ENCODE data around the gene IGSF3.

IGSF3 gene

DNA sequence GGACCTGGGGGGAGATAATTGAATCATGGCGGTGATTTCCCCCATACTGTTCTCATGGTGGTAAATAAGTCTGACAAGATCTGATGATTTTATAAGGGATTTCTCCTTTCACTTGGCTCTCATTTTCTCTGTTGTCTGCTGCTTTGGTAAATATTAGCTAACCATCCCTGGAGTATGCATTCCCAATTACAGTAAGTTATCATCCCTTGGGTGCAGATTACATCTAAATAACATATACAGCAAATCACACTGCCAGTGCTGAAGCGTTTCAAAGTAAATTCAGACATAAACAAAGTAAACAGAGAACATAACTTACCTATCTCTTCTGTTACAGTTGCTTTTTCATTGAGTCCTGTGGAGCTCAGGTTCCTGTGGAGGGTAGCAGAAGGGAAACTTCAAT is 38.6 kb upstream of the IGSF3 start:
- Histone ChIP-seq H2AFZ (ENCODE audit: low read length, unreplicated experiment) (no peak overlapping the region), H3K4me1 (ENCODE audit: control insufficient read depth, insufficient read depth, low read length, unreplicated experiment) (no peaks in the 10 kb centered on the region), H3K27ac (ENCODE audit: low read depth, low read length) (no peak overlapping the region), H3K4me3 (ENCODE audit: low read depth, low read length) (no peak overlapping the region), H3K79me2 (ENCODE audit: control insufficient read depth, insufficient read depth, low read length, unreplicated experiment) (no peaks in the 10 kb centered on the region), H3K27me3 (ENCODE audit: insufficient read depth, low read length) (peaks cover 36% of the 10 kb centered on the region), H3K36me3 (ENCODE audit: insufficient read depth, low read length) (no peaks in the 10 kb centered on the region)

DNA sequence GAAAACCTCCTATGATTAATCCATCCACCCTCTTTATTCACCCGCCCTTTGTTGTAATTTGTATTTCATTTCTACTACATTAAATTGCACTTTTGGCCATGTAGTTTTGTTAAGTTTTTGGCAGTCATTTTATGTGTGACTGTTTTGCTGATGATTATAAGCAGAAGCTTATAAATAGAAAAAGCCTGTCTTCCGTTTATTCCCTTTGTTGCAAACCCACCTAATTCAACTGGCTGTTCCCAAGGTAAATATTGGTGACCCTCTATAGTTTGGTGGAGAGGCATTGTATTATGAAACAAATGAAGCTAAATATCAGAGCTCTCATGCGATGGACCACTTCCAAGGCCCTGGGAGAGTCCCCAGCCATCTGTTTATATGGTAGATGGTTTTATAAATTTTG is 36.7 kb upstream of the IGSF3 start:
- Histone ChIP-seq H3K4me1 (ENCODE audit: control insufficient read depth, insufficient read depth, low read length, unreplicated experiment) (no peaks in the 10 kb centered on the region), H2AFZ (ENCODE audit: low read length, unreplicated experiment) (no peak overlapping the region), H3K4me3 (ENCODE audit: low read depth, low read length) (no peak overlapping the region), H3K79me2 (ENCODE audit: control insufficient read depth, insufficient read depth, low read length, unreplicated experiment) (no peaks in the 10 kb centered on the region), H3K36me3 (ENCODE audit: insufficient read depth, low read length) (no peaks in the 10 kb centered on the region), H3K27ac (ENCODE audit: low read depth, low read length) (no peak overlapping the region), H3K27me3 (ENCODE audit: insufficient read depth, low read length) (peaks cover 33% of the 10 kb centered on the region)

DNA sequence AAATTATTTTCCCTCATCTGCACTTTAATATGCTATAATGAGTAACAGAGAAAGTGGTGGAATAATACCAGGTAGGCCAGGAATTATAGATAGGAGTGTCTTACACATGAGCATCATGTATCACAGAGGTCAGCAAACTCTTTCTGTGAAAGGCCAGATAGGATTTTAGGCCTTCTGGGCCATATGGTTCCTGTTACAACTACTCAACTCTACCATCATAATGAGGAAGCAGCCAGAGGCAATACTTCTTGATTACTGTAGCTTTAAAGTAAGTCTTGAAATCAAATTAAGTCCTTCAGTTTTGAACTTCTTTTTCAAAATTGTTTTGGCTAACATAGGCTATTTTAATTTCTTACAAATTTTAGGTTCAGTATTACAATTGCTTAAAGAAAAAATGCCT is 32.1 kb upstream of the IGSF3 start:
- Histone ChIP-seq H3K4me1 (ENCODE audit: control insufficient read depth, insufficient read depth, low read length, unreplicated experiment) (peaks cover under 1% of the 10 kb centered on the region), H2AFZ (ENCODE audit: low read length, unreplicated experiment) (no peak overlapping the region), H3K27ac (ENCODE audit: low read depth, low read length) (no peak overlapping the region), H3K36me3 (ENCODE audit: insufficient read depth, low read length) (no peaks in the 10 kb centered on the region), H3K27me3 (ENCODE audit: insufficient read depth, low read length) (no peaks in the 10 kb centered on the region; the same call in 1 of the 2 replicates), H3K4me3 (ENCODE audit: low read depth, low read length) (no peak overlapping the region), H3K79me2 (ENCODE audit: control insufficient read depth, insufficient read depth, low read length, unreplicated experiment) (no peaks in the 10 kb centered on the region)

DNA sequence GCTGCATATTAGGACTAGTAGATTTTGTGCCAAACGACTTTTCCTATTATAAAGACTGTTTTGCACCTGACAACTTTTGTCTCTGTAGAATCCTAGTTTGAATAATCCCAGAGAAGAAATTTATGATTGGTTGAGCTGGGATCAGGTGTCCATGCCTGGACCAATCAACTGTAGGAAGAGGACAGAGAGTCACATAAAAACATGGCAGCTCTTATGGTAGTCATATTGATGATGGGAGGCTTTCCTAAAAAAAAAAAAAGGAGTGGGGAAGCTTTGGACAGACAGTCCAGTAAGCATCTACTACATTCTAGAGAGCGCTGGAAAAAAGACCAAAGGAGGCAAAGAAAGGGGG is 30.7 kb upstream of the IGSF3 start:
- Histone ChIP-seq H2AFZ (ENCODE audit: low read length, unreplicated experiment) (no peak overlapping the region), H3K27ac (ENCODE audit: low read depth, low read length) (no peak overlapping the region), H3K27me3 (ENCODE audit: insufficient read depth, low read length) (no peaks in the 10 kb centered on the region), H3K4me1 (ENCODE audit: control insufficient read depth, insufficient read depth, low read length, unreplicated experiment) (peaks cover 6% of the 10 kb centered on the region), H3K79me2 (ENCODE audit: control insufficient read depth, insufficient read depth, low read length, unreplicated experiment) (no peaks in the 10 kb centered on the region), H3K36me3 (ENCODE audit: insufficient read depth, low read length) (no peaks in the 10 kb centered on the region), H3K4me3 (ENCODE audit: low read depth, low read length) (no peak overlapping the region)

DNA sequence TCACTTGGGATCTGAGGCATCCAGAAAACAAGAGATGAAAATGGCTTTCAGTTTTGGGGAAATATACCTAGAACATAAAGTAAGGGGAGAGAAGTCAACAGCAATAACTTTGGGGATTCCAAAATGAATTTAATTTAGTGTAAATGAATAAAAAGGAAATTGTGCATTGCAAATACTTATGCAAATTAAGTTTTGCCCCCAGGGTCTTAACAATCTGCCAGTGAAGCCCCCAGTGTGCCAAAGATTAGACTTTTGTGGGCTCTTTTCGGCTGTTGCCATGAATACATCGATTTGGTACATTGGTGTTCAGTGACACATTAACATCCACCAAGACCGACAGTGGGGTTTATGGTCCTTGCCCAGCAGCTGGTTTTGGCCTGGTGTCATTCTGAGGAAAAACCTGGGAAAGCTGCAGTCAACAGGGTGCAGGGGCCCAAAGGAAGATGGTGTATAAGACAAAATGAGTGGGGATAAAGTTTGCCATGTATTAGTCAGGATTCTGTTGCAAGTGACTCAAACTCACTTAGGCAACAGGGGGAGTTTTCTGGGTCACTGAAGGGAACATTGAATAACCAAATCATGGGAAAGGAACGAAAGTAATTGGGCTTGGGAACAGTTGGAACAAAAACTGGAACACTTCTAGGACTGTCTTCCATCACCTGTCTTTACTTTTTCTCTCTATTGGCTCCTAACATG is 30.2 kb upstream of the IGSF3 start:
- Histone ChIP-seq H3K4me1 (ENCODE audit: control insufficient read depth, insufficient read depth, low read length, unreplicated experiment) (peaks cover 6% of the 10 kb centered on the region), H3K36me3 (ENCODE audit: insufficient read depth, low read length) (no peaks in the 10 kb centered on the region), H3K27me3 (ENCODE audit: insufficient read depth, low read length) (no peaks in the 10 kb centered on the region), H3K27ac (ENCODE audit: low read depth, low read length) (no peak overlapping the region), H3K79me2 (ENCODE audit: control insufficient read depth, insufficient read depth, low read length, unreplicated experiment) (no peaks in the 10 kb centered on the region), H2AFZ (ENCODE audit: low read length, unreplicated experiment) (no peak overlapping the region), H3K4me3 (ENCODE audit: low read depth, low read length) (no peak overlapping the region)

DNA sequence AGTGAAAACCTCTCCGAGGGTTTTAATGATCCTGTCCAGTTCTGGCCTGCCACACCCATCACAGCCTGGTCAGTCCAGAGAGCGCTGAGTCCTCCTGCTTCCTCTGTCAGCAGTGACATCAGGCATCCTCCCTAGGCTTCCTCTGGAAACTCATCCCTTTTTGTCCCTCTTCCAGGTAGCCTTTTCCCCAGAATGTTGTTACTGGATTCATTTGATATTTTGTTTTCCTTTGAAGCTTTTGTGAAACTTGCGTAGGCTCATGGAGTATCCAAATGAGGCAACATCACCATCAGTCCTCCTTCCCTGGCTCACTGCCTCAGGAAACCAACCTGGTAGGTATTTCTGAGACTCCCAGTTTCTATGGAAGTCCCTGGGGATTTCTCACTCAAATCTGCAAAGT is 27.0 kb upstream of the IGSF3 start:
- no peaks in the 10 kb centered on the region for H3K79me2 ChIP-seq (ENCODE audit: control insufficient read depth, insufficient read depth, low read length, unreplicated experiment)
- no peaks in the 10 kb centered on the region for H3K36me3 ChIP-seq (ENCODE audit: insufficient read depth, low read length)
- no peak overlapping the region for H2AFZ ChIP-seq (ENCODE audit: low read length, unreplicated experiment)
- peaks cover 6% of the 10 kb centered on the region for H3K4me1 ChIP-seq (ENCODE audit: control insufficient read depth, insufficient read depth, low read length, unreplicated experiment)
- 0 out of 2 replicates have a peak, but pooled peaks cover 2% of the 10 kb centered on the region for H3K27me3 ChIP-seq (ENCODE audit: insufficient read depth, low read length)
- no peak overlapping the region for H3K4me3 ChIP-seq (ENCODE audit: low read depth, low read length)
- peak overlapping the region; percentile 14; the same call in 1 of the 2 replicates for H3K27ac ChIP-seq (ENCODE audit: low read depth, low read length)

DNA sequence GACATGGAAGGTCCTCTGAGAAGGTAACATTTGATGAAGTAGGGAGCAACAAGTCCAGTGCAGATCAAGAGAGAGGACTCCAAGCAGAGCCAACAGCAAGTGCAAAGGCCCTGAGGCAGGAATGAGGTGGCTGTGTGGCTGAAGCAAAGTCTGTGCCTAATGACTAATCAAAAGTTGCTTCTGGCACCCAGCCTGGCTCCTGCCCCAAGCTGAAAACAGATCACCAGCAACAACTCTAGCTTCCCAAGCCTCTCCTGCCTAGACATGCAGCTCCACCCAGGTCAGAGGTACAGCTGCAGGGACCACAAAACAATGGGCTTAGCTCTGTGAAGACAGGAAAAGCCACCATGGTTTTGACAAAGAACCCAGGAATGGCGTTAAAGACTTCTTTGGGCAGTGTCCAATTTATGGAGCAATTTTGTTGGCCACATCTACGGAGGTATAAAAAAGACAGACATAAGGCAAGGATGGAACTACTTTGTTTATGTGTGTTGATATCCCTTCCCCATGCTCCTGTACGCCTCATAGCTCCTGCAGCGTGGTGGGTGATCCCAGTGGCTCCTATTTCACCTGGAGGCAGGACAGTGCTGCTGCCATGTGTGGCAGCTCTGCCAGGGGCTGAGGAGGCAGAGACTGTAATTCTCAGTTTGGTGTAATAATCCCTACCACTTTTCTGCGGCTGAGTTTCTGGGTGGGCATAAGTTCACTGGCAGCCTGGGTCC is 26.4 kb upstream of the IGSF3 start:
- Histone ChIP-seq H3K27ac (ENCODE audit: low read depth, low read length) (peak overlapping the region; percentile 14; the same call in 1 of the 2 replicates), H2AFZ (ENCODE audit: low read length, unreplicated experiment) (no peak overlapping the region), H3K79me2 (ENCODE audit: control insufficient read depth, insufficient read depth, low read length, unreplicated experiment) (no peaks in the 10 kb centered on the region), H3K27me3 (ENCODE audit: insufficient read depth, low read length) (0 out of 2 replicates have a peak, but pooled peaks cover 6% of the 10 kb centered on the region), H3K4me3 (ENCODE audit: low read depth, low read length) (no peak overlapping the region), H3K36me3 (ENCODE audit: insufficient read depth, low read length) (no peaks in the 10 kb centered on the region), H3K4me1 (ENCODE audit: control insufficient read depth, insufficient read depth, low read length, unreplicated experiment) (peaks cover 6% of the 10 kb centered on the region)

DNA sequence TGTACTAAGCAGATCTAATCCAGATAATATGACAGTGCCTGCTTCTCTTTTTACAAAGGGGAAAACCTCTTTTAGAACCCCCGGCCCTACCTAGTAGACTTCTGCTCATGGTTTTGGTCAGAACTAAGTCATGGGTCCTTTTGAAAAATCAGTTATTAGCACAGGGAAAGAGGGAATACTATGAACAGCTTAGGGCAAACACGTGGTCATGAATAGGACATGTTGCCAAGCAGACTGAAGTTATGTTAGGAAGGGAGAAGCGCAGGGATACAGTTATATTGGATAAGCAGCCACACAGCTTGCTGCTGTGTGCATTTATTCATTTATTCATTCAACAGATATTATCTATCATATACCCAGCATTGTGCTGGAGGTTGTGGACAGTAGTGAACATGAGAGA is 25.3 kb upstream of the IGSF3 start:
- 0 out of 2 replicates have a peak, but pooled peaks cover 6% of the 10 kb centered on the region for H3K27me3 ChIP-seq (ENCODE audit: insufficient read depth, low read length)

DNA sequence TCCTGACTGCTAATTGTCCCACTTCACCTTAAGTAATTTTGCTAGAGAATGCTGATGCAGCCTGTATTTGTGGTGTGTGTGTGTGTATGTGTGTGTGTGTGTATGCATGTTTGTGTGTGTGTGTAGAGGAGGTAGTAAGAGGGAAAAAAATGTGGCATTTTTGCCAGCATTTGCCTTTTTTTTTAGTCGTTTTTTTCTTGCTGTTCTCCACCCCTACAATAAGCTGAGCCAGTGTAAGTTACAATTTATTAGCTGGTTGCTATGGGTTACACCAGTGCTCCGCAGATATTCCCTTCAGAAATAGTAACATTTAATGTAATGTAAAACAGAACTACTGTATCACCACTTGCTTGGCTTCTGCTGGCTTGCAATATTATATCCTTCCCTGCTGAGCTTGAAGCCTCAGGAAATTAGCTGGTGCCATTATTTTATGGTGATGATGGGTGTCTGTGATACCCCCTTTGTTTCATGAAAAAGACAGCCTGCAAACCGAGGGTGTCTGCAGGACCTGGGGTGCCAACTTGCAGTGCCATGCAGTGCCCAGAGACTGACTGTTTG is 23.4 kb upstream of the IGSF3 start:
- Histone ChIP-seq H2AFZ (ENCODE audit: low read length, unreplicated experiment) (no peak overlapping the region), H3K79me2 (ENCODE audit: control insufficient read depth, insufficient read depth, low read length, unreplicated experiment) (no peaks in the 10 kb centered on the region), H3K27ac (ENCODE audit: low read depth, low read length) (no peak overlapping the region), H3K27me3 (ENCODE audit: insufficient read depth, low read length) (0 out of 2 replicates have a peak, but pooled peaks cover 6% of the 10 kb centered on the region), H3K4me1 (ENCODE audit: control insufficient read depth, insufficient read depth, low read length, unreplicated experiment) (peaks cover 13% of the 10 kb centered on the region), H3K4me3 (ENCODE audit: low read depth, low read length) (no peak overlapping the region), H3K36me3 (ENCODE audit: insufficient read depth, low read length) (no peaks in the 10 kb centered on the region)

More for the DNA sequence above, 25.3 kb upstream of the IGSF3 start:
- H2AFZ ChIP-seq (ENCODE audit: low read length, unreplicated experiment): no peak overlapping the region
- no peaks in the 10 kb centered on the region for H3K36me3 ChIP-seq (ENCODE audit: insufficient read depth, low read length)
- H3K4me1 ChIP-seq (ENCODE audit: control insufficient read depth, insufficient read depth, low read length, unreplicated experiment): peaks cover 6% of the 10 kb centered on the region
- no peak overlapping the region for H3K27ac ChIP-seq (ENCODE audit: low read depth, low read length)
- no peaks in the 10 kb centered on the region for H3K79me2 ChIP-seq (ENCODE audit: control insufficient read depth, insufficient read depth, low read length, unreplicated experiment)
- no peak overlapping the region for H3K4me3 ChIP-seq (ENCODE audit: low read depth, low read length)

DNA sequence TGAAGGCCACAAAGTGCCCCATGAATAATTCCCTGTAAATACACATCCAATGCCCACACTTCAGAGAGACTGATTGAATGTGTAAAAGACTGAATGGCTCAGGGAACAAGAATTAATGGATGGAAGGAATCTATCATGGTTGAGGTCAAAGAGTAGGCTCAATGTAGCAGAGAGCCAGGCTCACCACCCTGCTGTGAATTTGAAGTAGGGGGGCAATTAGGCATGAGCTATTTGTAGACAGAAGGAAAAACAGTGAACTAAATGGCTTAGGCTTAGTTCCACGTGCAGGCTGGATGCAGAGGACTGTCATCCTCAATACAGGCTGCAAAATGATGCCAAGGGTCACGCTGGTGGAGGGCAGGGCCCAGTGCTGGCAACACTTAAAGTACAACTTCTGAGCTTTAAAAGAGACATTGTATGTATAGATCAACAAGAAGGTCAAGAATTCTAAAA is 22.9 kb upstream of the IGSF3 start:
- no peak overlapping the region for H2AFZ ChIP-seq (ENCODE audit: low read length, unreplicated experiment)

More for the DNA sequence above, 22.9 kb upstream of the IGSF3 start:
- Histone ChIP-seq H3K79me2 (ENCODE audit: control insufficient read depth, insufficient read depth, low read length, unreplicated experiment) (no peaks in the 10 kb centered on the region), H3K27ac (ENCODE audit: low read depth, low read length) (no peak overlapping the region), H3K4me3 (ENCODE audit: low read depth, low read length) (no peak overlapping the region), H3K36me3 (ENCODE audit: insufficient read depth, low read length) (no peaks in the 10 kb centered on the region), H3K27me3 (ENCODE audit: insufficient read depth, low read length) (0 out of 2 replicates have a peak, but pooled peaks cover 6% of the 10 kb centered on the region), H3K4me1 (ENCODE audit: control insufficient read depth, insufficient read depth, low read length, unreplicated experiment) (peaks cover 13% of the 10 kb centered on the region)

Data from ACC112 (cell line).